Activated gamma-delta T cell treated with Interleukin-2 at 50 U/mL for 16 hours (primary cell): Measurements from ENCODE around the gene GBA3.

Experiments used
- DNase-seq: peaks from one replicate; pipeline ENCODE4 v3.0.0-alpha.2; 2020

GBA3 gene

GRCh38 chr4:22790631-22791030 lies 97.9 kb downstream of the GBA3 start:
- DNase-seq, result no peak

DNA sequence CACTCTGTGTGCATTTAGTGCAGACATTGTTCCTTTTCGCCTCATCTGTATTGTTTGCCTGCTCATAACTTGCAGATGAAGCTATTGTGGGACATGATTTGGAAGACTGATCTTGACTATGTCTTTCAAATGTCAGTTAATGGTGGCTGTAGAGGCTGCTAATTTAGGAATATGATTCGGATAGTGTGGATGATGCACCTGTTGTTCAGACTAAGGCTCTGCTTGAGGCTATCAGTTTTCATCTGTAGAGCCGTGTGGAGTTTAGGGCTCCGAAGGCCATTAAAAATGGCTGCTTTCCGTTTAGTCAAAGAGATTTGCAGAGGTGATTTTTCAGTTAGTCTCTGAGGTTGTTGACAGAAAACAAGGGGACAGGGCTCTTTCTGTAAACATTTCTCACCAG lies 102.0 kb downstream of the GBA3 start:
- DNase-seq, result no peak

DNA sequence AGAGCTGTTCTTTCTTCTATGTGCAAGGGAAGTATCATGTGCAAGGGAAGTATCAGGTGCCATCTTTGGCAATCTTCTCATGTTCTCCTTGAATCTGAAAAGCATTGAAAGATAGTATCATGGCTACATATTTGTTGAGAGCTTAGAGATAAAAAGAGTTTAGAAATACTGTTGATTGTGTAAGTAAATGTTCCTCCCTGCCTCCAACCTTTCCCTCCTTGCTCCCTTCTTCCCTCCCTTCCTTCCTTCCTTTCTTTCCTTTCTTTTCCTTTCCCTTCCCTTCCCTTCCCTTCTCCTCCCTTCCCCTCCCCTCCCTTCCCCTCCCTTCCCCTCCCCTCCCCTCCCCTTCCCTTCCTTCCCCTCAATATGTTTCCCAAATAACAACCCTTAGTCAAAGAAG lies 108.7 kb downstream of the GBA3 start:
- no peak for DNase-seq

- no peak for DNase-seq
These were observed 110.1 kb downstream of the GBA3 start for GRCh38 chr4:22802876-22803275.

DNA sequence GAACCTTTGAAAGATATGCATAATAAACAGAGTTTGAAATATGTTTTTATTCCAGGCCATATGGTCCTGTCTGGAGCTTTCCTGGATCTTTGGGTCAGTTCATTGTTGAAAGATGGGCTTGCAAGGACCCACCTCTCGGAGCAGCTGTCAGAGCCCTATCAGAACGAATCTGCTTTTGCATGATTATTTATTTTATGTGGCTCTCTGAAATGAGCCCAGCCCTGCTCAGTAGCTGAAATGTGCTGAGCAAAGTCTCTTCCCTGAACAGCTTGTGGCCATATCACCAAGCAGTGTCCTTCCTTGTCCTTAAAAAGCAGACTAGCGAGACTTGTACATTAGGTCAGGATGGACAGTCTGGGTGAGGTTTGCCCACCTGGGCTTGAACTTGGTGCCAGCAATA lies 110.8 kb downstream of the GBA3 start:
- DNase-seq, result no peak

GRCh38 chr4:22814906-22815305 lies 122.2 kb downstream of the GBA3 start:
- DNase-seq, result no peak

DNA sequence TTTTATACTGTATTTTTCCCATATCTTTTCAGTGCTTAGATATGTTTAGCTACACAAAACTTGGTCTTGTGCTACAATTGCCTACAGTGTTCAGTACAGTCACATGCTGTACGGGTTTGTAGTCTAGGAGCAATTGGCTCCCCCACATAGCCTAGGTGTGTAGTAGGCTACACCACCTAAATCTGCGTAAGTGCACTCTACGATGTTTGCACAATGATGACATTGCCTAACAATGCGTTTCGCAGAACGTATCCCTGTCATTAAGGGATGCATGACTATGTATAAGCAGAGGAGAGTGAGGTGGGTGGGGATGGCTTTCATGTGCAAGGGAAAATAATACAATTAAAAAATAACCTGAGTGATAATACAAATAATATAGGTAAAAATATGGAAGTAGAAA lies 131.4 kb downstream of the GBA3 start:
- DNase-seq, result no peak

DNA sequence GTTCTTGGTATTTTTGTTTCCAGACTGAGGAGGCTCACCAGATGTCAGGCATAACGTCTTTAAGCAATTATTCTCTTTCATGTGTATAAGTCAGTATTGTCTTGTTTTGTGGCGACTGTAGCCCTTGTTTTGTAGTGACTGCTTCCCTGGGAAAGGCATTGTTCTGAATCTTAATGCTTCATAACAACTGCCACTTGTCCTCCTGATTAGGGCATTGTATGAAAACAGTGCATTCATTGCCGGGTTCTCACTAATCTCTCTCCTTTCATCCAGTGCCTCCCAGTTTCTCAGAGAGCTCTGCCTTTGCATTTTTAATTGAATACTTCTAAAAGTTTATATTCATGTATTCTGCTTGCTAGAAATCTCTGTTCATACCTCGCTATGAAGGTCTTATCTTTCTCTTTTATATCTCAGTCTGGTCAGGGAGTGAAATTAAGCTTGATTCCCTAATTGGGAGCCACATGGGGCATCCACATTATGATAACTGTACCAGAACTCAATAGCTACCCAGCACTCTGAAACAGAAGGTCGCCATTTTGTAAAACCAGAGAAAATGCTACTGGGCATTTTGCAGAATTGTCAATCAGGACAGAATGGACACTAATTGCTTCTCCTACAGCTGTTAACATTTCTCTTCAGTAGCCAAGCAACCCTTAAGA lies 149.8 kb downstream of the GBA3 start:
- no peak for DNase-seq

- DNase-seq, result no peak
These were observed 155.6 kb downstream of the GBA3 start for GRCh38 chr4:22848332-22848731.

GRCh38 chr4:22850055-22850454 lies 157.3 kb downstream of the GBA3 start:
- DNase-seq, result no peak

DNA sequence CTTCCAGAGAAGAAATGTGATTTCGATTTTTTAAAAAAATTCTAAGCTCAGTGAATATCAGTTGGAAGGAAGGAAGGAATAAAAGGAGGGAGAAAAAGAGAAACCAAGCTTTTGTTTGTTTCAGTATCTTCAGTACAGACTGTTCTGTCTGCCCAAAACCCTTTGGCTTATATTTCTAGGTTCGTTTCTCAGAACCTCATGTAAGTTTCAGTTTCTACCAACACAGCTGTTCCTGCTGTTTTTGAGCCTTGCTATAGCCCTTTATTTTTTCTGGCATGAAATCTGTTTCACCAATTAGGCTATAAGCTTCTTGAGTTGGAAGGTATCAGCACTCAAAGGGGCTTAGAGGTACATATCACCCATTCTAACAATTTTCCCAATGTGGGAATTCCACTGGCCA lies 157.9 kb downstream of the GBA3 start:
- DNase-seq, result no peak

DNA sequence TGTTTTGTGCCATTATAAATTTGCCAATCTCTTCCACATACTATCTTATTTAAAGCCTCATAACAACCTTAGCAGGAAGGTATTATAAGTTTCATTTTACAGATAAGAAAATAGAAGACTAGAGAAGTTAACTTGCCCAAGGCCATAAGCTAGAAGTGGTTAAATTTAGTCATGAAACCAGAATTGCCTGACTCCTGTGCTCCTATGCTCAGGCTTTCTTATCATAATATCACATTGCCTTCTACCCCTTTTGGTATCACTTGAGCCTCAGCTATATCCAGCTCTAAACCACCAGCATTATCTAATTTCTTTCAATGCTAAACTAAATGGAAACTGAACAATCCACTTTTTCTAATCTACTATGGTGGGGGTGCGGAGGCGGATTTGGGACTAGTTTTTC lies 164.7 kb downstream of the GBA3 start:
- no peak for DNase-seq

- DNase-seq, result no peak
These were observed 166.6 kb downstream of the GBA3 start for GRCh38 chr4:22859318-22859717.
